Stimulated activated effector memory CD8-positive, alpha-beta T cell treated with anti-CD3 and anti-CD28 coated beads, Interleukin-12 subunit alpha, Interleukin-12 subunit beta, amount 100 ng/mL, for 72 hours (primary cell): ENCODE data around the gene NEURL1.
A peak's percentile ranks its signal among the peaks of the same experiment; 100 is the strongest.

ENCODE experiments used
- ATAC-seq: fragments of 150-1000 bp; cut with Tn5 transposase; 2 replicates; pipeline ENCODE4 v1.10.0; 2021
- DNase-seq, 2 donors: peaks; one replicate each; pipeline ENCODE4 v3.0.0; 2021 to 2022; ENCODE audit warnings: low spot score in 2 of 2
- H3K27ac Mint-ChIP-seq: one replicate; pipeline ENCODE4 v1.8.0; 2022; ENCODE audit warnings: mild to moderate bottlenecking, mixed read lengths
- H3K36me3 Mint-ChIP-seq: one replicate; pipeline ENCODE4 v1.8.0; 2022; ENCODE audit warnings: mild to moderate bottlenecking, mixed read lengths
- H3K4me1 Mint-ChIP-seq: one replicate; pipeline ENCODE4 v1.8.0; 2022; ENCODE audit warnings: mixed read lengths
- H3K4me3 Mint-ChIP-seq: one replicate; pipeline ENCODE4 v1.8.0; 2022; ENCODE audit warnings: mild to moderate bottlenecking, mixed read lengths
- H3K9me3 Mint-ChIP-seq: one replicate; pipeline ENCODE4 v1.8.0; 2022; ENCODE audit warnings: mixed read lengths

The NEURL1 gene

GRCh38 chr10:103610921-103611511, 117.5 kb downstream of the NEURL1 start:
- H3K27ac Mint-ChIP-seq = peak overlapping the region; percentile 23
- no peaks in the 10 kb centered on the region for H3K9me3 Mint-ChIP-seq
- no peak for ATAC-seq
- peaks cover 7% of the 10 kb centered on the region for H3K4me1 Mint-ChIP-seq
- no peak overlapping the region for H3K4me3 Mint-ChIP-seq
- H3K36me3 Mint-ChIP-seq = no peaks in the 10 kb centered on the region
- DNase-seq = no peak

GRCh38 chr10:103612462-103613365, 119.2 kb downstream of the NEURL1 start:
- H3K4me3 Mint-ChIP-seq = no peak overlapping the region
- DNase-seq (no peak), ATAC-seq (no peak)
- H3K9me3 Mint-ChIP-seq = no peaks in the 10 kb centered on the region
- peaks cover 7% of the 10 kb centered on the region for H3K4me1 Mint-ChIP-seq
- H3K27ac Mint-ChIP-seq = peak overlapping the region; percentile 23
- H3K36me3 Mint-ChIP-seq = no peaks in the 10 kb centered on the region

GRCh38 chr10:103613616-103614015, 120.1 kb downstream of the NEURL1 start:
- ATAC-seq (no peak), DNase-seq (no peak)
- Mint-ChIP-seq H3K36me3 (no peaks in the 10 kb centered on the region), H3K27ac (no peak overlapping the region), H3K4me3 (no peak overlapping the region), H3K4me1 (peaks cover 7% of the 10 kb centered on the region), H3K9me3 (no peaks in the 10 kb centered on the region)

- H3K36me3 Mint-ChIP-seq = no peaks in the 10 kb centered on the region
- H3K27ac Mint-ChIP-seq = no peak overlapping the region
- ATAC-seq (no peak), DNase-seq (no peak)
- no peak overlapping the region for H3K4me3 Mint-ChIP-seq
- H3K4me1 Mint-ChIP-seq = peaks cover 7% of the 10 kb centered on the region
- no peaks in the 10 kb centered on the region for H3K9me3 Mint-ChIP-seq
These were observed 121.0 kb downstream of the NEURL1 start for GRCh38 chr10:103614306-103615158.

GRCh38 chr10:103616705-103617601, 123.4 kb downstream of the NEURL1 start:
- ATAC-seq (no peak), DNase-seq (no peak)
- H3K36me3 Mint-ChIP-seq = no peaks in the 10 kb centered on the region
- H3K9me3 Mint-ChIP-seq = no peaks in the 10 kb centered on the region
- H3K4me1 Mint-ChIP-seq = peaks cover 7% of the 10 kb centered on the region
- no peak overlapping the region for H3K4me3 Mint-ChIP-seq
- H3K27ac Mint-ChIP-seq = no peak overlapping the region

GRCh38 chr10:103617602-103618385, 124.3 kb downstream of the NEURL1 start:
- no peak for DNase-seq
- no peaks in the 10 kb centered on the region for H3K36me3 Mint-ChIP-seq
- H3K9me3 Mint-ChIP-seq = no peaks in the 10 kb centered on the region
- H3K4me1 Mint-ChIP-seq = peaks cover 7% of the 10 kb centered on the region
- ATAC-seq = no peak
- no peak overlapping the region for H3K27ac Mint-ChIP-seq
- H3K4me3 Mint-ChIP-seq = no peak overlapping the region

- Mint-ChIP-seq H3K4me3 (no peak overlapping the region), H3K36me3 (no peaks in the 10 kb centered on the region), H3K4me1 (peaks cover 7% of the 10 kb centered on the region), H3K27ac (no peak overlapping the region), H3K9me3 (no peaks in the 10 kb centered on the region)
- no peak for DNase-seq
- no peak for ATAC-seq
These were observed 125.3 kb downstream of the NEURL1 start for GRCh38 chr10:103618575-103619423.

- Mint-ChIP-seq H3K36me3 (no peaks in the 10 kb centered on the region), H3K9me3 (no peaks in the 10 kb centered on the region)
These were observed 126.2 kb downstream of the NEURL1 start for GRCh38 chr10:103619424-103620351.

GRCh38 chr10:103620352-103620740, 126.8 kb downstream of the NEURL1 start:
- Mint-ChIP-seq H3K9me3 (no peaks in the 10 kb centered on the region), H3K36me3 (peaks cover under 1% of the 10 kb centered on the region), H3K4me3 (no peak overlapping the region), H3K27ac (no peak overlapping the region), H3K4me1 (peaks cover under 1% of the 10 kb centered on the region)
- no peak for ATAC-seq
- no peak for DNase-seq

More at GRCh38 chr10:103619424-103620351, 126.2 kb downstream of the NEURL1 start:
- peaks cover 7% of the 10 kb centered on the region for H3K4me1 Mint-ChIP-seq
- H3K4me3 Mint-ChIP-seq = no peak overlapping the region
- no peak overlapping the region for H3K27ac Mint-ChIP-seq
- no peak for DNase-seq
- ATAC-seq = no peak

GRCh38 chr10:103620891-103621782, 127.6 kb downstream of the NEURL1 start:
- no peaks in the 10 kb centered on the region for H3K4me1 Mint-ChIP-seq
- no peak overlapping the region for H3K27ac Mint-ChIP-seq
- no peak for DNase-seq
- no peak for ATAC-seq
- H3K4me3 Mint-ChIP-seq = no peak overlapping the region
- H3K36me3 Mint-ChIP-seq = peaks cover 8% of the 10 kb centered on the region
- no peaks in the 10 kb centered on the region for H3K9me3 Mint-ChIP-seq

GRCh38 chr10:103621783-103622125, 128.2 kb downstream of the NEURL1 start:
- Mint-ChIP-seq H3K36me3 (peaks cover 12% of the 10 kb centered on the region), H3K27ac (no peak overlapping the region), H3K4me3 (no peak overlapping the region), H3K4me1 (no peaks in the 10 kb centered on the region), H3K9me3 (no peaks in the 10 kb centered on the region)
- ATAC-seq (no peak), DNase-seq (no peak)

- no peak for DNase-seq
- ATAC-seq = no peak
- no peaks in the 10 kb centered on the region for H3K4me1 Mint-ChIP-seq
- H3K4me3 Mint-ChIP-seq = no peak overlapping the region
- no peak overlapping the region for H3K27ac Mint-ChIP-seq
- H3K9me3 Mint-ChIP-seq = no peaks in the 10 kb centered on the region
- peaks cover 12% of the 10 kb centered on the region for H3K36me3 Mint-ChIP-seq
These were observed 128.8 kb downstream of the NEURL1 start for GRCh38 chr10:103622286-103622685.
